Epidermal melanocyte (primary cell): Measurements from ENCODE around the gene RABGAP1.

Source experiments
- DNase-seq: peaks from one replicate; pipeline ENCODE4 v3.0.0; 2011; ENCODE audit warnings: low spot score; ENCODE audit not compliant: insufficient read length

RABGAP1 gene

DNA sequence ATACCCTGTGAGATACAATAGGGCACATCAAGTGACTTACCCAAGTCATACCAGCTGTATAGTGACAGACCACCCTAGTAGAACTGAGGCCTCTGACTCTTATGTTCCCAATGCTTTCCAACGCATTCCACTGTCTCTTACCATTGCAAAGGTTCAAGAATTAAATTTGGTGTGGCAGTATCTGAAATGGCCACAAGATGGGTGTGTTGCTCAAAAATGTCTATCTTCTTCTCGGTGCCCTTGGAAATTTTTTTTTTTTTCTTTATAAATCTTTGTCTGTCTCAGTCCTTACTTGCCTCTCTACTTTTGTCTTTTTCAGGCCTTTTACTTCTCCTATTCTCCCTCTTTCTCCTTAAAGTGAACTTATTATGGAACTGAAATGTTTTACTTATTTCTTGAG is 141.0 kb downstream of the RABGAP1 start:
- no peak for DNase-seq

DNA sequence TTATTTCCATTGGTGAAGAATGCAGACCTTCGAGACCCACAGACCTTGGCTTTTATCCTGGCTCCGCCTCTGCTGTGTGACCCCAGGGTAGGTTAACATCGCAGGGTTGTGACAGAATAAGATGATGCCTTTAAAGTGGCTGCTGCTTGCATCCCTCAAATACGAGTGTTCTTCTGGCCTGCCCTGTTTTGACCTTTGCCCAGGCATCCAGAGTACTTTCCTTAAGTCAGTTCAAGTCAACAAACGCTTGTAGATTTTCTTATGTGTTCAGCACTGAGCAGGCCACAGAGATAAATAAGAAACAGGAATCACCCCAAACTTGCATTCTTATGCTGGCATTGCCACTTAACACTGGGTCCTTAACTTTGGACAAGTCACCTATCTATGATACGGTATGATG is 142.9 kb downstream of the RABGAP1 start:
- no peak for DNase-seq

DNA sequence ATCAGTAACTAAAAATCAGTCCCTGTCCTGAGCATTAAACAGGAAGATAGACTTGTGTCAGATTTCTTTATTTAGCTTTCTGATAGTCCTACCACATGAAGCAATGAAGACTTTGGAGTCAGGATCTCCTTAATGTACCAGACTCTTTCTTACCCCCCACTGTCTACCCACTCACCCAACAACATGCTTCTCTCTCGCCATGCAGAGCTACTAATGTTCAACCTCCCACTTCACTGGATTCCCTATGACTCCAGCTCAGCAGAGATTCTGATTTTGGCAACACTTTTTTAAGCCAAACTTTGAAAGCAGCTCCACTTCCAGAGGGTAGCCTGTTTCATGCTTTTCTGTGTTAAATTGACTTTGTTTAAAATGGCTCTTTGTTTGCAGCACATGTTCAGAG is 143.4 kb downstream of the RABGAP1 start:
- no peak for DNase-seq

DNA sequence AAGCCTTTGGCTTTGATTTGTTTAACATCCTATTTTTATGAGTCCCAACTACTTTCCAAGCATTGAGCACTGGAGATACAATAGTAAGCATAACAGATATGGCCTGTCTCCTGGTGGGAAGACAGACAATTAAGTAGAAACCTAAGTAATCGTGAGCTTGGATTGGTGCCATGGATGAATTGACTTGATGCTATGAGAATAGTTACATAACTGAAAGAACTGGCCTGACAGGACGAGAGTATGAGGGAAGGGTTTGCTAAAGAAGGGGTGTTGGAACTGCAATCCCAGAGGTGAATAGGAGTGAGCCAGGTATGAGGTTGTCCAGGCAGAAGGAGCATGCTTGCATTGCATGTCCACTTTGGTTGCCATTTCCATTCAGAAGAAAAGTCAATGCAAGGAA is 145.1 kb downstream of the RABGAP1 start:
- DNase-seq = no peak

DNA sequence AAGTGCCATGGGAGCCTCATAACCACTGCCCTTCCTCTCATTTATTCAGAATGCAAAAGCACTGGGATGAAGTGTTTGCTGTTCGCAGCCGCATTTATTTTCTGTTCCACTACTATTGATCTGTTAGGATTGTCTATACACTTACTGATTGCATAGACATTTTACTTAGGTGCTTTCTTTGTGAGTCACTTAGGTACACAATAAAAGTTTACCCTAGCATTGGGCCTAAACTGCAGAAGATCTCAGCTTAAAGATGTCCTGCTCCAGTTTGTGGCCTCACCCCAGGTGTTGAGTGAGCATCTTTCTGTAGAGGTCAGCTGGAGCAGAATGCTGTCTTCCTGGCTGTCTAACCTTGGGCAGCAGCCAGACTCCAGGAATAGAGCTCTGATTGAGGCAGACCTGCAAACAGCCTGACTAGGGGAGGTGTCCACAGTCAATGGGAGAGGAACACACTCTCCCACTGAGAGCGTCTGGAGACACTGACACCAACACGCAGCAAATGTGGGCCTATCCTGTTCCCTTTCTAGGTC is 146.6 kb downstream of the RABGAP1 start:
- DNase-seq = no peak

DNA sequence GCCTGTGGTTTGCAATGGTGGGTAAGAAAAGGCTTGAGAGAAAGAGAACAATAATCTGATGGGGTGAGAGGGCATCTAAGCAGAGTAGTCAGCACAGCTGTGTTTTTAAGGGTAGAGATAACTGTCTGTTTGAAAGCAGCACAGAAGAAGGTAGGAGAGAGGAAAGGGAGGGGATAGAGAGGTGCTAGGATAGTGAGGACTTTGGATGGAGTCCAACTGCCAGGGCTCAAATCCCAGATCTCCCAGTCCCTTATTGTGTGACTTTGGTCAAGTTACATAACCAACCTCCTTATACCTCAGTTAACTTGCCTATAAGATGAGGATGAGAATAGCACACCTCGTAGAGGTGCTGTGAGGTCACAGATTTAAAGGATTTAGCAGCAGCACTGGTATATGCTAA is 148.2 kb downstream of the RABGAP1 start:
- no peak for DNase-seq

DNA sequence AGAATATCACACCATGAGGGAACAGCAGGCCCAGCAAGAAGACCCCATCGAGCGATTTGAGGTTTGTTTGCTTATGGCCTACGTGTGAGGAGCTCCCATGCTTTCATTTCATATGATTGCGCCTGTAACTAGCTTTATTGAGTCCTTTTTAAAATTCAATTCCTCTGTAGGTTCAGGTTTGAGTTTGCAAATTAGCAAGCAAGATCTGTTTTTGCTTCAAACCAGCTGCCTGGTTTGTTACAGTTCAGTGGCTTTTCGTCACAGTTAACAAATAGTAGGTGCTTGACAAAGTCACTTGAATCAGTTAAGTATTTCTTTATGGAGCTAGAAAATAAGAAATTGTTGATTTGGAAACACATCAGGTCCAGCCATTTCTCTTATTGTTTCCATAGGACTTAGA is 149.0 kb downstream of the RABGAP1 start:
- DNase-seq = no peak

DNA sequence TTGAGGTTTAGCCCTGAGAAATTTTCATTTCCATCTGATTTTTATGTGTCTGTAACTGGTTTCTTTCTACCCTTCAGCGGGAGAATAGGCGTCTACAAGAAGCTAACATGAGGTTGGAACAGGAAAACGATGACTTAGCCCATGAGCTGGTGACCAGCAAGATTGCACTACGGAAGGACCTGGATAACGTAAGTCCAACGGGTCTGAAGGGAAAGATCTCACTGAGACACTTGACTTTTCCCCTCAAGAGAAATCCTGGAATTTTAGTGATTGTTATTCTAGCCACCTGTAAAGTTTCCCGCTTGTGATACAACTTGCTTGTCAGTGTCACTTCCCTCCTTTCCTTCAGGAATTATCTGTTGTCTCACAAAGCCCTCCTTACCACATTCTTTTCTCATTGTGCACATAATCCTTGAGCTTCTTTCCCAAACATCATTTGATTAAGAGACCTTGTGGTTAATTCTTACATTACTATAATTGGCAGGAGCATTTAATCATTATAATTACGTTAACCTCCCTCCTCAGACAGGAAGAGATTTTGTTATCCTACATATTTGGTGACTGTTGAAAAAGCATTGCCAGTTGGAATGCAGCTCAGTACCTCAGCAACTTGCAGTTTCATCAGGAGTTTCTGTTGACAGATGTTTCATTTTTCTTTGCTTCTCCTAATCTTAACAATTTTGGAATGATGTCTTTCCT is 149.5 kb downstream of the RABGAP1 start:
- DNase-seq = no peak

DNA sequence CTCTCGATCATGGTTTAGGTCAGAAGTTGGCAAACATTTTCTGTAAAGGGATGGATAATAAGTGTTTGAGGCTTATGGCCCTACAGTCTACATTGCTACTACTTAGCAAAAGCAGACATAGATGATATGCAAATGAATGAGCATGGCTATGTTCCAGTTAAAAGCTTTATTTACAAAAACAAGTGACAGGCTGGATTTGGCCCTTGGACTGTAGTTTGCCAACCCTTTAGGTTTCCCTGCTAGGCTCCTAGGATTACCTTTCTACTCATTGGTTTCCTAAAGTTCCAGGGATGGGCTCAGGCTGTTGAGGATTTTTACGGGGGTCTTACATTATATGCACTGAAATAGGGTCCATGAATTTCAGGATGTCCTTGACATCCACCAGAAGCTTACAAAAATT is 150.1 kb downstream of the RABGAP1 start:
- DNase-seq = no peak

DNA sequence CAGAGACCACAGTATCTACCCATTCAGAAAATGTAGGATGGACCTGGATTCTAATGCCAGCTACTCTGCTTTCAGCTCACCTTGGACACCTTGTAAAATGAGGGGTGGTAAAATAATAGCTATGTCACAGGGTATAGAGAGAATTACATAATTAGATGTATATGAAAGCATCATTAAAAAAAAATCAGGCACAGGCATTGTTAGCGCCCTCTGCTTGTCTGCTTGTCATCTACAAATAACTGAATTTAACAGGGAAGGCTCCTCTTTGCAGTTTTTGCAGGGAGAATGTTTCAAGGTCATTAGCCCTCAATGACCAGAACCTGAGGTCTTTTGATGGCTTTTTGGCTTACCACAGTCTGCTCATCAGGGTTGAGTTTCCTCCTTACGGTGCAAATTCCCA is 150.6 kb downstream of the RABGAP1 start:
- DNase-seq = no peak

DNA sequence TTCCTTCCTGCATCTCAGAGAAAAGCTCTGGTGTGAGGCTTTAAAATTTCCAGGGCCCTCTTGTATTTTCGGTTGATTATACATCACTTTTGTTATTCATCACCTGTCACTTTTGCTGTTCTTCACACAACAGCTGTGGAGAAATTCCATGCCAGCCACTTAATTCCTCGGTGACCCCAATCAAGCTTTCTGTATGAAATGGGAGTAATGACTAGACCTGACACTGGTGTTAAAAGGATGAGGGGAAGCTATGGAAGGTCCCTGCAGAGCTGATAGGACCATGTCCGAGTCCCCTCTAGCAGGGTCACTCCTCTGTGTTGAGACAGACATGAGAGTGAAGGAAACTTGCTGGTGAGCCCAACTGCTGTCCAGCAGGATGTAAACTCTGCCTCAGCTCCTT is 152.3 kb downstream of the RABGAP1 start:
- DNase-seq = no peak

DNA sequence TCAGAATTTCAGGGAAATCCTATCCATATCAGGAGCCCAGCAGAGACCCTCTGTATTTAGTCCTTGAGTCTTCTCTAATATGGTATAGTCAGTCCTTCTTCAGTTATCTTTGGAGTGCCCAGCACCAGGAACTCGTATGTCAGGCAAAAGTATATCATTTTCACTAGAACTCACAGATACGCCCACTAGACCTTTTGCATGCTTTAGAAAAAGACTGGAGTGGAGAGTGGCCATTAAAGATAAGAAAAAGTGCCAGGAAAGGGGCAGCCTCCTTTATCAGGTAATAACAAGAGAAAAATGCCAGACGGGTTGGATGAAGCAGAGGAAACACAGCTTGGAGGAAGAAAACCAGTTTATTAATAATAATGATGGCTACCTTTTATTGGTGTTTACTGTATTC is 156.2 kb downstream of the RABGAP1 start:
- no peak for DNase-seq

DNA sequence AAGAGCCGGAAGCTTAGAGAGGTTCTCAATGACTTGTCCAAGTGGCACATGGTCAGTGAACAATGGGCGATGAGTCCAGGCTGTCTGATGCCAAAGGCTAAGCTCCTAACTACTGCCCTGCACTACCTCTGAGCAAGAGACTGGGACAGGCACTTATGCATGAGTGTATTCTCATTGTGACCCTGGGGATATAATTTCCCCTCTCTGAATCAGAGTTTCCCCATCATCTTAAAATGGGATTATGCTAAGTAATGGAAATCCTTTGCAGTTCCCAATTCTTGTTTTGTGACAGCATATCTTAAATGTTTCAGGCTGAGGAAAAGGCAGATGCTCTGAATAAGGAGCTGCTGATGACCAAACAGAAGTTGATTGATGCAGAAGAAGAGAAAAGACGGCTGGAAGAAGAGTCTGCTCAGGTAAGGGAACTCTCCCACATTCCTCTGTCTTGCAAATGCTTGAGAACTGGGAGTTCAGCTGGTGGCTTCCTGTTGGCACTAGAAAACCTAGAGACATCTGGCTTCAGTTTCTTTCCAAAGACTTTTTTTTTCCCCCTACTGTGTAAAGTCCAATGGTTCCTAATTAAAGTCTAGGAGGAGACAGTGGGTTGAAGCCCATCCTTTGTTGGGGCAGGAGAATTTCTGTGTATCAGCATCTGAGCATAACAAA is 156.7 kb downstream of the RABGAP1 start:
- no peak for DNase-seq

DNA sequence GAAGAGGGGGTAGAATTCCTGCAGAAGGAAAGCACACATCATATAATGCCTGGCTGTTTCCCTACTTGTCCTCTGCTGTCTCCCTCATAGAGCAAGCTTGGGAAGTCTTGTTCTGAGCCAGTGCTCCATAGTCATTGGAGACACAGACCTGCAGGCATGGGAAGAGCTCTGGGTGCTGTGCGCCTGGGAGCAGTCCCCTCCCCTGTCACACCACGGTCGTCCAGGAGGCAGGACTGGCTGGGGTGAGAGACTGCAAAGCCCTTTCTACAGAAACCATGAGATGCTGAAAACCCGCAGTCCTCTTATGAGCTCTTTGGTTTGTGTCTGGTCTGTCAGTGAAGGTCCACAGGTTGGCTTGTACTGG is 157.3 kb downstream of the RABGAP1 start:
- DNase-seq = no peak

DNA sequence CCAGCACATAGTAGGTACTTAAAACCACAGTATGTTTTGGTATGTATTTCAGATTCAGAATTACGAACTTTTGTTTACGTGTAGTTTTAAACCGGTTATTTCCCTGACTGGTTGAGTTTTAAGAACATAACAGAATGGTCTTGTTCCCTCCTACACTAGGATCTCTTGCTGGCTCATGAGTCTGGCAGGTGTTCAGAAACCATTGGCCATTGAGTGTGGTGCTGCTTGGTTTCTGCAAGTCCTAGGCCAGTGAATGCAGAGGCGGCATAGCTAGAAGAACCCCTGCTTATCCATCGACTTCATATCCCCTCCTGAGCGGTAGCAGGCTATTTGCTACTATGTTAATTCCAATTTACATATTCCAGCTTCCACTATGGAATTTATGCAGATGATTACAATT is 158.2 kb downstream of the RABGAP1 start:
- DNase-seq = no peak

DNA sequence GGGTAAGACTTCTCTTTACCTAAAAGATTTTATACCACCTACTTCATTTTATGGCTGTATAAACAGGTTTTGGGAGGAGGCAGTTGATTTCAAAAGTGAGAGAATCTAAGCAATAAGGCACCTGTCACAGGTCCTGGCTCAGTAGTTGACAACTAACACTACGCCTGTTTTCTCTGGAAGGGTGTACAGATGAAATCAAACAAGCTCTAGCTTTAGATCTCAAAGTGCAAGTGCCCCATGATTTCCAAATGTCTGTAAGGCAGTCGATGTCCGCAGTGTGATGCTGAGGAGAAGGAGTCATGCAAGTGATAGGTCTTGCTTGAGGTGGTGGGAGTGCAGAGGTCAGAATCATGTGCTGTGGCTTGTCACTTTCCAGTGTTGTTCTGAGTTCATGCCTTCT is 158.7 kb downstream of the RABGAP1 start:
- no peak for DNase-seq

DNA sequence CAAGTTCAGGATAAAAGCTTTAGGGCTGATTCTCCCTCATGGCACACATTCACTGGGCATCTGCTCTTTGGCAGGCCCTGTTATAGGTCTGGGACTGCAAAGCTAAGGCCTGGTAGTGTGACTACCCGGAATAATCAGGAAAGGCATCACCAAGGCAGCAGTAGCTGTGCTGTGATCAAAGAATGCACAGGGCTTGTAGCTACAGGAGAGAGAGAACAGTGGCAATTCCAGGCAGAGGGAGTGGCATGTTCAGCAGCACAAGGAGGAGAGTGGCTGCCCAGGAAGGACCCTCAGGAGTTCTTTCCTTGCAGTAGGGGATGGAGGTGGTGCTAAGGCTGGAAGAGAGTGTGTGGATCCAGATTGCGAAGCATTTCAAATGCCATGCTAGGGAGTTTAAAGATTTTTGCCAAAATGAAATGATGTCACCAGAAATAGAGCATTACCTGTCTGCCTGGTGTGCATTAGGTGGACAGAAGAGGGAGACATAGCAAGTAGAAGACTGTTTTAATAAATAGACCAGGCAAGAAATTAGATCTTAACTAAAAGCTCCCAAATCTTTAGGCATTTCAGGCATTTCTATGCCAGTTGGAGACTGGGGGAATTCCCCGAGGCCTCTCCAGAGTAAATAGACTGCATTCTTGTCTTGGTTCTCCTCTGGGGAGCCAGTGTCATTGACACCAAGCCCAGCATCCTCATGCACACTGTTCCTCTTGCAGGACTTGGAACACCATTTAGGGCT is 161.7 kb downstream of the RABGAP1 start:
- no peak for DNase-seq

DNA sequence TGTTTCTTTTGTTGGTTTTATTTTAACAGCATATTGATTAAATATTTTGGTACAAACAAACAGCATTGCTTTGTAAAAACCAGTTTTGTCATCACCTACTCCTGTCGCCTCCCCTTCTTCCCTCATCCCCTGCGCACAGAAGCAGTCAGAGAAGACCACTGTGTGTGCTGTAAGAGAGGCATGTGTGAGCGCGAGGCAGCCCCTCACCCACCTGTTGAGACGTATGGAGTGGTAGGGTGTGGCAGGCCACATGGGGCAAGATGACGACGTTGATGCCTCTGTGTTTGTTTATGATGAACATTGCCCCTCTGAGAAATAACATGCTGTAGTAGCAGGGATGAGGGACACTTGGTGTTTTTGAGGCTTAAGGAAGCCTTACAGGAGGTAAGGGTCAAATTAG is 164.0 kb downstream of the RABGAP1 start:
- no peak for DNase-seq

DNA sequence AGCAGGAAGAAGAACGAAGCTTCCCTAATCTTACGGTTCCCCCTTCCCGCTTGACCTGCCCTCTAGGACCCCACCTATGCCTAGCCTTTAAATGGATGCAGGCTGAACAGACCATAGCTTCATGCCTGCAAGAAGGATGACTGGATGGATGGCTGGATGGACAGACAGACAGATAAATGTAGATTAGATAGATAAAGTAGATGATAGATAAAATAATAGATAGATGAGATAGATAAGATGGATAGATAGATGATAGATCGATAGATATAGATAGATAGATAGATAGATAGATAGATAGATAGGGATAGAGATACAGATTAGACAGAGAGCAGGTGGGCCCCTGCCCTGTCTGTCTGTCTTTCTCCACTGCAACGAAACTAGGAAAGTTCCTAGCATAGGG is 164.7 kb downstream of the RABGAP1 start:
- no peak for DNase-seq

DNA sequence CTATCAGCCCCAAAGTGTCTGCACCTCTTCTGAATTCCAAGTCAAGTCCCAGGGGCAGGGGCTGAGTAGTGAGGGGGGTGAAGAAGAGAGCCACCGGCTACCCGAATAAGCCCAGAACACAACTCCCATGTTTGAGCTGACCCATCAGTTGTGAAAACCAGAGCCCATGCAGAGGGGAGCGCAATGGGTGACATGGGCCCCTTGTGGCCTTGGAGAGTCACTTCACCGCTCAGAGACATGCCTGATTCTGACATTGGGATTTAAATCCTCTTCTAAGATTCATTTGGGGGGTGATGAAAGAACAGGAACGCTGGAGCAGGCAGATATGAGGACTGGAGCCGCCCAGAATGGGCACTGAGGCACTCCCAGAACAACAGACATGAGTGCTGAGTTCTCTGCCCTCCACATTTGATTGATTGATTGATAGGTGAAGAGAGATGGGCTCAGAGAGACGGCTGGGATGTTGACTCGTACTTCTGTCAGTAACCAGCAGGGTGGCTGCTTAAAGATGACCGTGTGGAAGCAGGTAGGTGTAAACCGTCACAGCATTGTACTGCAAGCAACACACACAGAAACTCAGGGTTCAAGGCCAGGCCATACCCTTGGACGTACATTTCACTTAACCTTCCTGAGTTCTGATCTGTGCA is 166.9 kb downstream of the RABGAP1 start:
- DNase-seq = no peak

DNA sequence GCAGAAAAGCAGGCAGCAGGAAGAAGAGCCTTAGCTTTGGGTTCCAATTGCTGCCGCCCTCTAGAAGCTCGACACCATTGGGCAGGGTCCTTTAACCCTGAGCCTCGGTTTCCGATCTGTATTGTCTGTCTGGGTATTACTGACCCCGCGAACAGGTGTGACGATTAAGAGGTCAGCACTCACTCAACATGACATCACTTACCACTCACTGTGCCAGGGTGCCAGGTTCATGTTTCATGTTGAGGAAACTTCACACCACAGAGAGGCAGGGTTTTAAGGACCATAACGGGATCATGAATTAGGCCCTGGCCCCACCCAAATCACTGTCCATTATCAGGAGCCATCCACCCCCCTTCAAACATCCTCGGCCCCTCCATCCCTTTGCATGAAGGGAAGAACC is 168.2 kb downstream of the RABGAP1 start:
- no peak for DNase-seq
